Cardiac muscle cell (in vitro differentiated cells and primary cell): Measurements from ENCODE around the gene ADAM12. TPM values are rescaled to one million over a fixed set of nuclear protein-coding genes. Genes with fewer than 3 reads are reported as not detected.

Source experiments
- DNase-seq, 2 donors: peaks; one replicate each; pipeline versions ENCODE4 v3.0.0 to v3.0.0-alpha.2; 2010 to 2017; ENCODE audit warnings: low read depth in 1 of 2, low spot score in 1 of 2
- H3K27ac ChIP-seq: fragments of 200-600 bp; sonication (generic); 2 replicates; pipeline ENCODE4 v1.5.1; 2016
- H3K27me3 ChIP-seq: fragments of 200-600 bp; sonication (generic); 2 replicates; pipeline ENCODE4 v1.6.0; 2016; ENCODE audit warnings: control low read depth
- H3K36me3 ChIP-seq: fragments of 200-600 bp; sonication (generic); 2 replicates; pipeline ENCODE4 v1.5.1; 2016; ENCODE audit warnings: control low read depth
- H3K4me1 ChIP-seq: fragments of 200-600 bp; sonication (generic); 2 replicates; pipeline ENCODE4 v1.8.1; 2017; ENCODE audit warnings: low read depth, mild to moderate bottlenecking, mixed run types
- H3K4me3 ChIP-seq: fragments of 200-600 bp; sonication (generic); 2 replicates; pipeline ENCODE4 v1.5.1; 2016; ENCODE audit warnings: mild to moderate bottlenecking
- H3K9me3 ChIP-seq: fragments of 200-600 bp; sonication (generic); 2 replicates; pipeline ENCODE4 v1.5.1; 2017; ENCODE audit warnings: low read depth, mild to moderate bottlenecking, control low read depth
- polyA plus RNA-seq: library from polyadenylated mRNA; unstranded; fragments of >200 nt; fragmentation: Nextera tagmentation; extraction: Ambion mirVana; gene quantifications from 2 replicates; pipeline ENCODE4 v1.2.1, GENCODE V29; 2016
- total RNA-seq: library from RNA; depleted of rRNA; stranded (reverse); fragments of >200 nt; gene quantifications from 2 replicates; pipeline ENCODE4 v1.2.3, GENCODE V29; 2016
- TF ChIP-seq, protein P1 (sequence below): IDR thresholded peaks from 2 replicates; pipeline ENCODE4 v1.5.1; 2012; ENCODE audit warnings: low read depth, mild to moderate bottlenecking, low read length

ADAM12 gene
- total and polyA plus RNA-seq, 2 experiments from 2014 or later: 0.18 to 1.1 TPM

- TF ChIP-seq, protein P1, sequence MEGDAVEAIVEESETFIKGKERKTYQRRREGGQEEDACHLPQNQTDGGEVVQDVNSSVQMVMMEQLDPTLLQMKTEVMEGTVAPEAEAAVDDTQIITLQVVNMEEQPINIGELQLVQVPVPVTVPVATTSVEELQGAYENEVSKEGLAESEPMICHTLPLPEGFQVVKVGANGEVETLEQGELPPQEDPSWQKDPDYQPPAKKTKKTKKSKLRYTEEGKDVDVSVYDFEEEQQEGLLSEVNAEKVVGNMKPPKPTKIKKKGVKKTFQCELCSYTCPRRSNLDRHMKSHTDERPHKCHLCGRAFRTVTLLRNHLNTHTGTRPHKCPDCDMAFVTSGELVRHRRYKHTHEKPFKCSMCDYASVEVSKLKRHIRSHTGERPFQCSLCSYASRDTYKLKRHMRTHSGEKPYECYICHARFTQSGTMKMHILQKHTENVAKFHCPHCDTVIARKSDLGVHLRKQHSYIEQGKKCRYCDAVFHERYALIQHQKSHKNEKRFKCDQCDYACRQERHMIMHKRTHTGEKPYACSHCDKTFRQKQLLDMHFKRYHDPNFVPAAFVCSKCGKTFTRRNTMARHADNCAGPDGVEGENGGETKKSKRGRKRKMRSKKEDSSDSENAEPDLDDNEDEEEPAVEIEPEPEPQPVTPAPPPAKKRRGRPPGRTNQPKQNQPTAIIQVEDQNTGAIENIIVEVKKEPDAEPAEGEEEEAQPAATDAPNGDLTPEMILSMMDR: no peak
- H3K36me3 ChIP-seq: no peaks in the 10 kb centered on the region
- H3K4me3 ChIP-seq: no peak overlapping the region
Observed at GRCh38 chr10:126263006-126263676, 125.1 kb downstream of the ADAM12 start.

DNA sequence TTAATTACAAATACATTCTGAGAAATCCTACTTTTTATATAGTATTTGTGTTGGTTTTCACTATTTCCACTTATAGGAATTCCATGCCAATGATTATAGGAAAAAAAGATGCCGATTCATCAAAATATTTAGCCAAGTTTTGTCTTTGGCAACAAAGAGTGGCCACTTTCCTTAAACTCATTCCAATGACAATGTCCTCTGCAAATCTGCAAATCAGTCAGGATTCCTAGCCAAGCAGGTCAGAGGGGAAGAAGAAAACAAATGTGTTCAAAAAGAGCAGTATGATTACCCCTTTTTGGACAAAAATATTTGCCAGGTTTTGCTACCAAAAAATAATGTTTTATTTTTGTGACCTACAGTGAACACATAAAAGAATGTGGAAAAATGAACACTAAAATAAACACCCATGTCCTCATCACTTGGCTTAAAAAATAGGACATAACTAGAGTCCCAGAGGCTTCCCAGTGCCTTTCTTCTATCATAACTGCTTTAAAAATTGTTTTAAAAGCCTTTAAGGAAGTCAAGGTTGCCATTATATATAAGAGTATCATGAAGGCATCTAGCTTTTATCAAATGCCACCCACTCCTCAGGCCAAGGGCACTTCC, 125.9 kb downstream of the ADAM12 start:
- TF ChIP-seq, protein P1: no peak
- Histone ChIP-seq H3K27me3 (no peaks in the 10 kb centered on the region), H3K27ac (no peak overlapping the region), H3K4me1 (no peaks in the 10 kb centered on the region), H3K4me3 (no peak overlapping the region), H3K9me3 (no peaks in the 10 kb centered on the region), H3K36me3 (no peaks in the 10 kb centered on the region)
- DNase-seq: no peak

More at GRCh38 chr10:126263006-126263676, 125.1 kb downstream of the ADAM12 start:
- Histone ChIP-seq H3K4me1 (no peaks in the 10 kb centered on the region), H3K27me3 (no peaks in the 10 kb centered on the region), H3K9me3 (no peaks in the 10 kb centered on the region), H3K27ac (no peak overlapping the region)
- peak in 1 of 2 donors; percentile 40 for DNase-seq

DNA sequence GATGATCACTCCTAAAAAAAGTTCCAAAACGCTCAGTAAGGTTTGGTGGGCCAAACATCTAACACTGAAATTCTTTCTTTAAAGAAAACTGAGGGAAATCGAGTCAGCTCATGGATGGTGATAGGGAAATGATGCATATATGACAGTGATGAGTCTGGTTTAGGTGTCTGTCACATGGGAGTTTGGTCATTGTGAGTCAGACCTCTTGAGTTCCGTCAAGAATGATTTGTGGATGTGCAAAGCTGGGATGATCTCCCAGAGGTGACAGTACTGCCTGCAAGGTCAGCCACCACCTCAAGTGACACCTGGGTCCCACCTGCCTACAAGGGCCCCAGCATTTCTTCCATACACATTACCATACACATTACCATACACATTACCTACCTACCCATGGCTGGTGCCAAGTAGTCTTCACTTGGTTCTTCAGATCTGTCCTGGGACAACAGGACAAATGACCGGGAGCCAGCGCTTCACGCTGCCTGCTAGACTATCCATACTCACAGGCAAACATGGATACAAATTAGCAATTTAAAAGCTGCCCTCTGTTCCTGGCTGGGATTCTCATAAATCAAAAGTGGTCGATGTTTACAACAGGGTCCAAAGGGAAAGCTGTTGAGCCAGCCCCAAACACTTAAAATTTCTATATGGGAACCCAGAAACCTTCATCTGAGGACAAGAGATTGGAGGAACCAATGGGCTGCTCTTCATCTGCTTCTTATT, 128.4 kb downstream of the ADAM12 start:
- Histone ChIP-seq H3K27me3 (no peaks in the 10 kb centered on the region), H3K4me3 (no peak overlapping the region), H3K4me1 (no peaks in the 10 kb centered on the region), H3K36me3 (no peaks in the 10 kb centered on the region), H3K9me3 (no peaks in the 10 kb centered on the region), H3K27ac (no peak overlapping the region)
- no peak for DNase-seq
- TF ChIP-seq, protein P1: no peak

GRCh38 chr10:126256864-126257263, 131.4 kb downstream of the ADAM12 start:
- no peaks in the 10 kb centered on the region for H3K27me3 ChIP-seq
- H3K9me3 ChIP-seq: no peaks in the 10 kb centered on the region
- no peaks in the 10 kb centered on the region for H3K4me1 ChIP-seq
- H3K4me3 ChIP-seq: no peak overlapping the region
- TF ChIP-seq, protein P1: peak; percentile 9
- no peak for DNase-seq
- no peak overlapping the region for H3K27ac ChIP-seq
- no peaks in the 10 kb centered on the region for H3K36me3 ChIP-seq

- H3K4me3 ChIP-seq: no peak overlapping the region
- H3K4me1 ChIP-seq: no peaks in the 10 kb centered on the region
- no peak for DNase-seq
- TF ChIP-seq, protein P1: no peak
- no peak overlapping the region for H3K27ac ChIP-seq
- no peaks in the 10 kb centered on the region for H3K27me3 ChIP-seq
- H3K36me3 ChIP-seq: no peaks in the 10 kb centered on the region
- H3K9me3 ChIP-seq: no peaks in the 10 kb centered on the region
Observed at GRCh38 chr10:126255313-126255712, 133.0 kb downstream of the ADAM12 start.
